SK-N-SH treated with all-trans-retinoic acid at 6 μM for 48 hours (cell line): ENCODE data around the gene ROBO1.

Experiments used
- ATAC-seq: fragments of 200-7000 bp; cut with Tn5 transposase; 3 replicates; pipeline ENCODE4 v1.9.1; 2020; ENCODE audit warnings: mild to moderate bottlenecking, moderate library complexity
- ARNTL ChIP-seq: fragments of 450-650 bp; formaldehyde crosslinking; IDR thresholded peaks from 2 replicates; pipeline ENCODE4 v1.5.0; 2020; ENCODE audit warnings: low read depth, mild to moderate bottlenecking, moderate library complexity, borderline replicate concordance
- BACH2 ChIP-seq: fragments of 250-450 bp; sonication (Bioruptor Pico); IDR thresholded peaks from 2 replicates; pipeline ENCODE4 v1.9.0; 2021; ENCODE audit warnings: mild to moderate bottlenecking, borderline replicate concordance
- CSDC2 ChIP-seq: fragments of 250-450 bp; sonication (Bioruptor Pico); IDR thresholded peaks from 2 replicates; pipeline ENCODE4 v1.5.0; 2020; ENCODE audit warnings: mild to moderate bottlenecking, moderate library complexity
- ESRRG ChIP-seq: fragments of 250-450 bp; sonication (Bioruptor Pico); IDR thresholded peaks from 2 replicates; pipeline ENCODE4 v1.6.1; 2021; ENCODE audit warnings: mild to moderate bottlenecking
- GLIS3 ChIP-seq: fragments of 250-450 bp; sonication (Bioruptor Pico); IDR thresholded peaks from 2 replicates; pipeline ENCODE4 v1.5.0; 2020; ENCODE audit warnings: mild to moderate bottlenecking, moderate library complexity
- ISL1 ChIP-seq: fragments of 250-450 bp; sonication (Bioruptor Pico); IDR thresholded peaks from 2 replicates; pipeline ENCODE4 v2.1.2; 2022; ENCODE audit warnings: mild to moderate bottlenecking, moderate library complexity
- OSR1 ChIP-seq: fragments of 250-450 bp; sonication (Bioruptor Pico); IDR thresholded peaks from 2 replicates; pipeline ENCODE4 v1.8.0; 2022; ENCODE audit warnings: moderate library complexity, mild to moderate bottlenecking, inconsistent platforms
- PPARA ChIP-seq: fragments of 250-450 bp; sonication (Bioruptor Pico); IDR thresholded peaks from 2 replicates; pipeline ENCODE4 v1.5.0; 2020; ENCODE audit warnings: mild to moderate bottlenecking, borderline replicate concordance
- RARB ChIP-seq: fragments of 250-450 bp; sonication (Bioruptor Pico); IDR thresholded peaks from 2 replicates; pipeline ENCODE4 v1.8.0; 2021; ENCODE audit warnings: mild to moderate bottlenecking, moderate library complexity
- SNAI2 ChIP-seq: fragments of 250-450 bp; sonication (Bioruptor Pico); IDR thresholded peaks from 2 replicates; pipeline ENCODE4 v1.5.0; 2020; ENCODE audit warnings: mild to moderate bottlenecking, moderate library complexity
- TCF4 ChIP-seq: fragments of 250-450 bp; sonication (Bioruptor Pico); IDR thresholded peaks from 2 replicates; pipeline ENCODE4 v1.8.0; 2021; ENCODE audit warnings: mild to moderate bottlenecking, moderate library complexity, borderline replicate concordance
- TOX ChIP-seq: fragments of 250-450 bp; sonication (Bioruptor Pico); IDR thresholded peaks from 2 replicates; pipeline ENCODE4 v1.8.0; 2021; ENCODE audit warnings: mild to moderate bottlenecking, moderate library complexity, borderline replicate concordance
- ZC3H10 ChIP-seq: fragments of 250-450 bp; sonication (Bioruptor Pico); IDR thresholded peaks from 2 replicates; pipeline ENCODE4 v1.5.1; 2021; ENCODE audit warnings: mild to moderate bottlenecking, moderate library complexity
- ZFP3 ChIP-seq: fragments of 250-450 bp; sonication (Bioruptor Pico); IDR thresholded peaks from 2 replicates; pipeline ENCODE4 v1.5.0; 2020; ENCODE audit warnings: mild to moderate bottlenecking, moderate library complexity
- ZFP30 ChIP-seq: fragments of 450-650 bp; formaldehyde crosslinking; IDR thresholded peaks from 2 replicates; pipeline ENCODE4 v1.5.0; 2022; ENCODE audit warnings: mild to moderate bottlenecking, moderate library complexity
- ZNF565 ChIP-seq: fragments of 450-650 bp; formaldehyde crosslinking; conservative IDR thresholded peaks from 2 replicates; pipeline ENCODE4 v1.5.0; 2020; ENCODE audit warnings: low read depth, mild to moderate bottlenecking, moderate library complexity
- ZNF70 ChIP-seq: fragments of 450-650 bp; formaldehyde crosslinking; IDR thresholded peaks from 2 replicates; pipeline ENCODE4 v1.5.0; 2020; ENCODE audit warnings: mild to moderate bottlenecking, moderate library complexity
- ZNF8 ChIP-seq: fragments of 450-650 bp; formaldehyde crosslinking; IDR thresholded peaks from 2 replicates; pipeline ENCODE4 v1.5.0; 2020; ENCODE audit warnings: mild to moderate bottlenecking, moderate library complexity
- TF ChIP-seq, protein P1 (sequence below): fragments of 250-450 bp; sonication (Bioruptor Pico); IDR thresholded peaks from 2 replicates; pipeline ENCODE4 v1.8.0; 2021; ENCODE audit warnings: low read depth, mild to moderate bottlenecking, moderate library complexity, borderline replicate concordance
- TF ChIP-seq, protein P2 (sequence below): fragments of 250-450 bp; sonication (Bioruptor Pico); IDR thresholded peaks from 2 replicates; pipeline ENCODE4 v1.5.0; 2020; ENCODE audit warnings: mild to moderate bottlenecking, moderate library complexity
- TF ChIP-seq, protein P3 (sequence below): fragments of 250-450 bp; sonication (Bioruptor Pico); IDR thresholded peaks from 2 replicates; pipeline ENCODE4 v1.5.1; 2021; ENCODE audit warnings: mild to moderate bottlenecking, moderate library complexity
- TF ChIP-seq, protein P4 (sequence below): fragments of 250-450 bp; sonication (Bioruptor Pico); IDR thresholded peaks from 2 replicates; pipeline ENCODE4 v1.5.1; 2020; ENCODE audit warnings: low read depth, mild to moderate bottlenecking, moderate library complexity
- TF ChIP-seq, protein P5 (sequence below): fragments of 250-450 bp; sonication (Bioruptor Pico); IDR thresholded peaks from 2 replicates; pipeline ENCODE4 v1.8.0; 2020; ENCODE audit warnings: mild to moderate bottlenecking, moderate library complexity, borderline replicate concordance

The ROBO1 gene

DNA sequence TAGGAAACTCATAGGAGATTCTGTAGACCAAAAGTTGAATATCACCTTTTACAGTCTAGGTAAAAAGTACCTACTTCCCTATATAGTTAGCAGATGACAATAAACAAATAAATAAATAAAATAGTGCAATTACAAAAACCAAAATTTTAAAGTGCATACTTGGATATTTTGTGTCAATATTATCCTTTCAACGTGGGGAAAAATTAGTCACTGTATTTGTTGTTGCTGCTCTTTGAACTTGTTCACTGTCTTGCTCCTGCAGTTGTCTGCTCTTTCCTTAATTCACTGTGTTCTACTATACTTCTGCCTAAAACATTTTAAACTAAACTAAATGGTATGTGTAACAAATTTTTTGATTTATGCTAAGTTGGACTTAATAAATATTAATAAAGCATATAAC, 889.0 kb downstream of the ROBO1 start:
- no peak for ATAC-seq
- TF ChIP-seq RARB (CRISPR knock-in tag), result no peak
- TF ChIP-seq ZFP30 (CRISPR knock-in tag), result no peak
- no peak for TF ChIP-seq PPARA
- no peak for TF ChIP-seq ZNF70 (CRISPR knock-in tag)
- no peak for TF ChIP-seq GLIS3
- TF ChIP-seq ZFP3, result no peak
- TF ChIP-seq ISL1, result no peak
- TF ChIP-seq, protein P1, sequence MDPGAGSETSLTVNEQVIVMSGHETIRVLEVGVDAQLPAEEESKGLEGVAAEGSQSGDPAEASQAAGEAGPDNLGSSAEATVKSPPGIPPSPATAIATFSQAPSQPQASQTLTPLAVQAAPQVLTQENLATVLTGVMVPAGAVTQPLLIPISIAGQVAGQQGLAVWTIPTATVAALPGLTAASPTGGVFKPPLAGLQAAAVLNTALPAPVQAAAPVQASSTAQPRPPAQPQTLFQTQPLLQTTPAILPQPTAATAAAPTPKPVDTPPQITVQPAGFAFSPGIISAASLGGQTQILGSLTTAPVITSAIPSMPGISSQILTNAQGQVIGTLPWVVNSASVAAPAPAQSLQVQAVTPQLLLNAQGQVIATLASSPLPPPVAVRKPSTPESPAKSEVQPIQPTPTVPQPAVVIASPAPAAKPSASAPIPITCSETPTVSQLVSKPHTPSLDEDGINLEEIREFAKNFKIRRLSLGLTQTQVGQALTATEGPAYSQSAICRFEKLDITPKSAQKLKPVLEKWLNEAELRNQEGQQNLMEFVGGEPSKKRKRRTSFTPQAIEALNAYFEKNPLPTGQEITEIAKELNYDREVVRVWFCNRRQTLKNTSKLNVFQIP (CRISPR knock-in tag), result no peak
- no peak for TF ChIP-seq TCF4 (CRISPR knock-in tag)
- TF ChIP-seq, protein P2, sequence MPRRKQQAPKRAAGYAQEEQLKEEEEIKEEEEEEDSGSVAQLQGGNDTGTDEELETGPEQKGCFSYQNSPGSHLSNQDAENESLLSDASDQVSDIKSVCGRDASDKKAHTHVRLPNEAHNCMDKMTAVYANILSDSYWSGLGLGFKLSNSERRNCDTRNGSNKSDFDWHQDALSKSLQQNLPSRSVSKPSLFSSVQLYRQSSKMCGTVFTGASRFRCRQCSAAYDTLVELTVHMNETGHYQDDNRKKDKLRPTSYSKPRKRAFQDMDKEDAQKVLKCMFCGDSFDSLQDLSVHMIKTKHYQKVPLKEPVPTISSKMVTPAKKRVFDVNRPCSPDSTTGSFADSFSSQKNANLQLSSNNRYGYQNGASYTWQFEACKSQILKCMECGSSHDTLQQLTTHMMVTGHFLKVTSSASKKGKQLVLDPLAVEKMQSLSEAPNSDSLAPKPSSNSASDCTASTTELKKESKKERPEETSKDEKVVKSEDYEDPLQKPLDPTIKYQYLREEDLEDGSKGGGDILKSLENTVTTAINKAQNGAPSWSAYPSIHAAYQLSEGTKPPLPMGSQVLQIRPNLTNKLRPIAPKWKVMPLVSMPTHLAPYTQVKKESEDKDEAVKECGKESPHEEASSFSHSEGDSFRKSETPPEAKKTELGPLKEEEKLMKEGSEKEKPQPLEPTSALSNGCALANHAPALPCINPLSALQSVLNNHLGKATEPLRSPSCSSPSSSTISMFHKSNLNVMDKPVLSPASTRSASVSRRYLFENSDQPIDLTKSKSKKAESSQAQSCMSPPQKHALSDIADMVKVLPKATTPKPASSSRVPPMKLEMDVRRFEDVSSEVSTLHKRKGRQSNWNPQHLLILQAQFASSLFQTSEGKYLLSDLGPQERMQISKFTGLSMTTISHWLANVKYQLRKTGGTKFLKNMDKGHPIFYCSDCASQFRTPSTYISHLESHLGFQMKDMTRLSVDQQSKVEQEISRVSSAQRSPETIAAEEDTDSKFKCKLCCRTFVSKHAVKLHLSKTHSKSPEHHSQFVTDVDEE (CRISPR knock-in tag), result no peak
- no peak for TF ChIP-seq ZNF8 (CRISPR knock-in tag)
- TF ChIP-seq BACH2, result no peak
- TF ChIP-seq TOX (CRISPR knock-in tag), result no peak
- TF ChIP-seq OSR1, result no peak
- TF ChIP-seq ESRRG (CRISPR knock-in tag), result no peak
- no peak for TF ChIP-seq ZNF565 (CRISPR knock-in tag)
- TF ChIP-seq, protein P3, sequence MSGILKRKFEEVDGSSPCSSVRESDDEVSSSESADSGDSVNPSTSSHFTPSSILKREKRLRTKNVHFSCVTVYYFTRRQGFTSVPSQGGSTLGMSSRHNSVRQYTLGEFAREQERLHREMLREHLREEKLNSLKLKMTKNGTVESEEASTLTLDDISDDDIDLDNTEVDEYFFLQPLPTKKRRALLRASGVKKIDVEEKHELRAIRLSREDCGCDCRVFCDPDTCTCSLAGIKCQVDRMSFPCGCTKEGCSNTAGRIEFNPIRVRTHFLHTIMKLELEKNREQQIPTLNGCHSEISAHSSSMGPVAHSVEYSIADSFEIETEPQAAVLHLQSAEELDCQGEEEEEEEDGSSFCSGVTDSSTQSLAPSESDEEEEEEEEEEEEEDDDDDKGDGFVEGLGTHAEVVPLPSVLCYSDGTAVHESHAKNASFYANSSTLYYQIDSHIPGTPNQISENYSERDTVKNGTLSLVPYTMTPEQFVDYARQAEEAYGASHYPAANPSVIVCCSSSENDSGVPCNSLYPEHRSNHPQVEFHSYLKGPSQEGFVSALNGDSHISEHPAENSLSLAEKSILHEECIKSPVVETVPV (CRISPR knock-in tag), result no peak
- no peak for TF ChIP-seq ZC3H10 (CRISPR knock-in tag)
- TF ChIP-seq, protein P4, sequence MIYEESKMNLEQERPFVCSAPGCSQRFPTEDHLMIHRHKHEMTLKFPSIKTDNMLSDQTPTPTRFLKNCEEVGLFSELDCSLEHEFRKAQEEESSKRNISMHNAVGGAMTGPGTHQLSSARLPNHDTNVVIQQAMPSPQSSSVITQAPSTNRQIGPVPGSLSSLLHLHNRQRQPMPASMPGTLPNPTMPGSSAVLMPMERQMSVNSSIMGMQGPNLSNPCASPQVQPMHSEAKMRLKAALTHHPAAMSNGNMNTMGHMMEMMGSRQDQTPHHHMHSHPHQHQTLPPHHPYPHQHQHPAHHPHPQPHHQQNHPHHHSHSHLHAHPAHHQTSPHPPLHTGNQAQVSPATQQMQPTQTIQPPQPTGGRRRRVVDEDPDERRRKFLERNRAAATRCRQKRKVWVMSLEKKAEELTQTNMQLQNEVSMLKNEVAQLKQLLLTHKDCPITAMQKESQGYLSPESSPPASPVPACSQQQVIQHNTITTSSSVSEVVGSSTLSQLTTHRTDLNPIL, result no peak

DNA sequence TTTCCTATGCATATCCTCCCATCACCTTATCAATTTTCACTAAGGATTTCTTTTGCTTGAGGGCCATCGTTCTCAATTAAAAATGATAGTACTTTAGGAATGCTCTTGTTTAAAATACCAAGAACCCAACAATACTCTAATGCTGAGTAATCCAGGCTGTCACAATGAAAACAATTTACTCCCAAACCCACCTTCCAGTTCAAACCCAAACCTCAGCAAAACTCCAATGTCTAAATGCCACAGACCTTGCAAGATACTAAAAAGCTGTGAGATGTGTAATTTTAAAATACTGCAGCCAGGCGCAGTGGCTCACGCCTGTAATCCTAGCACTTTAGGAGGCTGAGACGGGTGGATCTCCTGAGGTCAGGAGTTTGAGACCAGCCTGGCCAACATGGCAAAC, 889.8 kb downstream of the ROBO1 start:
- peak; percentile 25; the same call in 2 of the 3 replicates for ATAC-seq

DNA sequence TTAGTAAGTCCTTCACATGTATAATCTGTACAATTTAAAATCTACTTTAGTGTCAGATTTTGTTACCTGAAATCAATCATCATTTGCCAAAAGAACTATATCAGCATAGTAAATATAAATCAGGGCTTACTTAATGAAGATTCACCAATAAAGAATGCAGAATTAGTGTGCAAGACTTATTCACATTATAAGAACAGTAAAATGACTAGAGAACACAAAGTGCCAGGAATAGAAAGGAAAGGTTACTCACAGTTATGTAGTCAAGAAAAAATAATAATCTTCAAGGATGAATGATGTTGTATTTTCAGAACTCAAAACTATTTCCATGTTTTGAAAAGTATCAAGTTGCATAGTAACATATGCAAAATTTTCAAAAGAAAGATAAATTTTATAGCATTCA, 891.9 kb downstream of the ROBO1 start:
- no peak for ATAC-seq
- TF ChIP-seq SNAI2 (CRISPR knock-in tag), result no peak
- no peak for TF ChIP-seq CSDC2 (CRISPR knock-in tag)
- TF ChIP-seq, protein P5, sequence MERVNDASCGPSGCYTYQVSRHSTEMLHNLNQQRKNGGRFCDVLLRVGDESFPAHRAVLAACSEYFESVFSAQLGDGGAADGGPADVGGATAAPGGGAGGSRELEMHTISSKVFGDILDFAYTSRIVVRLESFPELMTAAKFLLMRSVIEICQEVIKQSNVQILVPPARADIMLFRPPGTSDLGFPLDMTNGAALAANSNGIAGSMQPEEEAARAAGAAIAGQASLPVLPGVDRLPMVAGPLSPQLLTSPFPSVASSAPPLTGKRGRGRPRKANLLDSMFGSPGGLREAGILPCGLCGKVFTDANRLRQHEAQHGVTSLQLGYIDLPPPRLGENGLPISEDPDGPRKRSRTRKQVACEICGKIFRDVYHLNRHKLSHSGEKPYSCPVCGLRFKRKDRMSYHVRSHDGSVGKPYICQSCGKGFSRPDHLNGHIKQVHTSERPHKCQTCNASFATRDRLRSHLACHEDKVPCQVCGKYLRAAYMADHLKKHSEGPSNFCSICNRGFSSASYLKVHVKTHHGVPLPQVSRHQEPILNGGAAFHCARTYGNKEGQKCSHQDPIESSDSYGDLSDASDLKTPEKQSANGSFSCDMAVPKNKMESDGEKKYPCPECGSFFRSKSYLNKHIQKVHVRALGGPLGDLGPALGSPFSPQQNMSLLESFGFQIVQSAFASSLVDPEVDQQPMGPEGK (CRISPR knock-in tag), result no peak
- no peak for TF ChIP-seq GLIS3
- TF ChIP-seq, protein P4, result no peak
- TF ChIP-seq, protein P3 (CRISPR knock-in tag), result no peak
- no peak for TF ChIP-seq ESRRG (CRISPR knock-in tag)

More for the DNA sequence above, 889.8 kb downstream of the ROBO1 start:
- TF ChIP-seq SNAI2 (CRISPR knock-in tag) (no peak), GLIS3 (no peak), TOX (CRISPR knock-in tag) (no peak), ARNTL (CRISPR knock-in tag) (no peak), ZFP3 (no peak)
- TF ChIP-seq, protein P5 (CRISPR knock-in tag), result no peak
